ENCODE measurements around the gene TMEFF2.

GRCh38 chr2:191915750-191916149 is 279.0 kb downstream of the TMEFF2 start:
- TF ChIP-seq, protein P1, sequence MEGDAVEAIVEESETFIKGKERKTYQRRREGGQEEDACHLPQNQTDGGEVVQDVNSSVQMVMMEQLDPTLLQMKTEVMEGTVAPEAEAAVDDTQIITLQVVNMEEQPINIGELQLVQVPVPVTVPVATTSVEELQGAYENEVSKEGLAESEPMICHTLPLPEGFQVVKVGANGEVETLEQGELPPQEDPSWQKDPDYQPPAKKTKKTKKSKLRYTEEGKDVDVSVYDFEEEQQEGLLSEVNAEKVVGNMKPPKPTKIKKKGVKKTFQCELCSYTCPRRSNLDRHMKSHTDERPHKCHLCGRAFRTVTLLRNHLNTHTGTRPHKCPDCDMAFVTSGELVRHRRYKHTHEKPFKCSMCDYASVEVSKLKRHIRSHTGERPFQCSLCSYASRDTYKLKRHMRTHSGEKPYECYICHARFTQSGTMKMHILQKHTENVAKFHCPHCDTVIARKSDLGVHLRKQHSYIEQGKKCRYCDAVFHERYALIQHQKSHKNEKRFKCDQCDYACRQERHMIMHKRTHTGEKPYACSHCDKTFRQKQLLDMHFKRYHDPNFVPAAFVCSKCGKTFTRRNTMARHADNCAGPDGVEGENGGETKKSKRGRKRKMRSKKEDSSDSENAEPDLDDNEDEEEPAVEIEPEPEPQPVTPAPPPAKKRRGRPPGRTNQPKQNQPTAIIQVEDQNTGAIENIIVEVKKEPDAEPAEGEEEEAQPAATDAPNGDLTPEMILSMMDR (IDR thresholded peaks at IDR 0.05): no peak
- TF ChIP-seq POLR2A (IDR thresholded peaks at IDR 0.05): no peak
